Vagina (tissue), 2 donors: Measurements from ENCODE around the gene TDP2.
"Not testable (repeated sequence)": the region's sequence is repeated elsewhere in the genome, so short reads cannot be mapped to it uniquely, and the experiment has no call there.

Source experiments
- CTCF ChIP-seq, 3 experiments: fragments of 450-650 bp in 2 of 3; fragments of 200-600 bp in 1 of 3; sonication (generic) in 1 of 3; IDR thresholded peaks; one replicate each; pipeline ENCODE4 v1.5.1; 2017 to 2019; ENCODE audit warnings: antibody characterized with exemption in 3 of 3, mild to moderate bottlenecking in 2 of 3, moderate library complexity in 2 of 3
- POLR2AphosphoS5 ChIP-seq, 2 donors: sonication (generic); formaldehyde crosslinking; IDR thresholded peaks; one replicate each; pipeline ENCODE4 v1.9.0; 2017; ENCODE audit warnings: antibody characterized with exemption in 2 of 2, mild to moderate bottlenecking in 2 of 2, low read depth in 1 of 2; ENCODE audit not compliant: insufficient read depth in 1 of 2

- not testable (repeated sequence) for TF ChIP-seq POLR2AphosphoS5 (IDR thresholded peaks at IDR 0.05; ENCODE audit: insufficient read depth in 1 of 2, low read depth in 1 of 2); CTCF (IDR thresholded peaks at IDR 0.05)
Observed at GRCh38 chr6:24640631-24641030, 26.1 kb downstream of the TDP2 start.
